IMR-90 (cell line): ENCODE data around the gene C1QL2. TPM values are rescaled to one million over a fixed set of nuclear protein-coding genes. Genes with fewer than 3 reads are reported as not detected.

Experiments used
- ATAC-seq: fragments of 200-7000 bp; cut with Tn5 transposase; 2 replicates; pipeline ENCODE4 v1.9.1; 2020; ENCODE audit warnings: low read depth, mild to moderate bottlenecking, moderate library complexity
- BruUV-seq: library from RNA; stranded (reverse); fragments of 400-500 nt; replicated peaks from 2 replicates; lab custom pipeline; 2021; lab: Mats Ljungman, UMichigan
- CTCF ChIA-PET: fragments of 300-600 bp; formaldehyde crosslinking; extraction: SDS; loops from one replicate; lab custom pipeline; 2021; ENCODE audit warnings: antibody characterized with exemption; lab: Yijun Ruan, JAX
- POLR2A ChIA-PET: fragments of 300-600 bp; sonication (Branson Sonifier 250); formaldehyde crosslinking; loops from one replicate; lab custom pipeline; 2022; ENCODE audit warnings: antibody characterized with exemption; ENCODE audit not compliant: unreplicated experiment; lab: Charles Lee
- DNase-seq: peaks from one replicate; pipeline ENCODE4 v3.0.0; 2013
- H2AFZ ChIP-seq: replicated peaks from 2 replicates; pipeline ENCODE3; 2013; ENCODE audit warnings: low read length, mild to moderate bottlenecking; ENCODE audit not compliant: poor library complexity
- H2AK5ac ChIP-seq: 2 replicates; pipeline ENCODE4 v1.6.1; 2013; ENCODE audit warnings: low read depth, low read length, inconsistent platforms
- H2AK9ac ChIP-seq: replicated peaks from 2 replicates; pipeline ENCODE3; 2013; ENCODE audit warnings: mild to moderate bottlenecking, low read depth, low read length, moderate library complexity; ENCODE audit not compliant: poor library complexity
- H2BK120ac ChIP-seq: 2 replicates; pipeline ENCODE4 v1.6.1; 2013; ENCODE audit warnings: low read depth, low read length, inconsistent platforms
- H2BK15ac ChIP-seq: 3 replicates; pipeline ENCODE4 v1.6.1; 2013; ENCODE audit warnings: low read depth, low read length, inconsistent platforms
- H2BK20ac ChIP-seq: 2 replicates; pipeline ENCODE4 v1.6.1; 2013; ENCODE audit warnings: low read depth, mild to moderate bottlenecking, inconsistent platforms, low read length, moderate library complexity
- H2BK5ac ChIP-seq: 2 replicates; pipeline ENCODE4 v1.6.1; 2013; ENCODE audit warnings: mild to moderate bottlenecking, low read depth, low read length, inconsistent platforms; ENCODE audit not compliant: poor library complexity, severe bottlenecking
- H3K14ac ChIP-seq: replicated peaks from 2 replicates; pipeline ENCODE4 v1.6.1; 2013; ENCODE audit warnings: low read depth, low read length, inconsistent platforms
- H3K18ac ChIP-seq: 2 replicates; pipeline ENCODE4 v1.6.1; 2013; ENCODE audit warnings: low read depth, low read length, control low read depth
- H3K23ac ChIP-seq: 2 replicates; pipeline ENCODE4 v1.6.1; 2013; ENCODE audit warnings: low read depth, low read length, inconsistent platforms
- H3K27ac ChIP-seq: 2 replicates; pipeline ENCODE4 v1.5.1; 2013; ENCODE audit warnings: mild to moderate bottlenecking, control low read depth, low read length; ENCODE audit not compliant: insufficient read depth
- H3K27me3 ChIP-seq: 2 replicates; pipeline ENCODE4 v1.6.1; 2013; ENCODE audit warnings: low read length; ENCODE audit not compliant: control insufficient read depth, insufficient read depth
- H3K36me3 ChIP-seq: 2 replicates; pipeline ENCODE4 v1.6.1; 2013; ENCODE audit warnings: low read length, mixed read lengths; ENCODE audit not compliant: control insufficient read depth, insufficient read depth
- H3K4ac ChIP-seq: 2 replicates; pipeline ENCODE4 v1.6.1; 2013; ENCODE audit warnings: low read depth, low read length, inconsistent platforms
- H3K4me1 ChIP-seq: 2 replicates; pipeline ENCODE4 v1.6.1; 2013; ENCODE audit warnings: low read length, mixed read lengths; ENCODE audit not compliant: control insufficient read depth, insufficient read depth
- H3K4me2 ChIP-seq: 2 replicates; pipeline ENCODE4 v1.6.1; 2013; ENCODE audit warnings: low read depth, mild to moderate bottlenecking, control low read depth, low read length, moderate library complexity
- H3K4me3 ChIP-seq: 2 replicates; pipeline ENCODE4 v1.5.1; 2013; ENCODE audit warnings: low read depth, mild to moderate bottlenecking, control low read depth, low read length, moderate library complexity; ENCODE audit not compliant: insufficient read depth
- H3K56ac ChIP-seq: 2 replicates; pipeline ENCODE4 v1.6.1; 2013; ENCODE audit warnings: low read length, inconsistent platforms; ENCODE audit not compliant: insufficient read depth; ENCODE audit errors: extremely low read depth
- H3K79me1 ChIP-seq, 2 experiments: 2 replicates each; pipeline ENCODE4 v1.6.1; 2013; ENCODE audit warnings: low read length in 2 of 2, inconsistent platforms in 1 of 2, low read depth in 1 of 2
- H3K9ac ChIP-seq: 2 replicates; pipeline ENCODE4 v1.6.1; 2013; ENCODE audit warnings: low read depth, low read length, control low read depth
- H3K9me1 ChIP-seq: 2 replicates; pipeline ENCODE4 v1.6.1; 2013; ENCODE audit warnings: low read length, inconsistent platforms; ENCODE audit not compliant: insufficient read depth
- H3K9me3 ChIP-seq: 2 replicates; pipeline ENCODE4 v1.6.1; 2013; ENCODE audit warnings: low read length; ENCODE audit not compliant: control insufficient read depth, insufficient read depth
- H4K20me1 ChIP-seq: 2 replicates; pipeline ENCODE4 v1.6.1; 2013; ENCODE audit warnings: low read length, inconsistent platforms; ENCODE audit not compliant: insufficient read depth
- H4K5ac ChIP-seq: 2 replicates; pipeline ENCODE4 v1.6.1; 2013; ENCODE audit warnings: mild to moderate bottlenecking, low read depth, low read length, control low read depth
- H4K8ac ChIP-seq, 2 experiments: 2 replicates each; pipeline ENCODE4 v1.6.1; 2013; ENCODE audit warnings: low read depth in 2 of 2, low read length in 2 of 2, control low read depth in 1 of 2, inconsistent platforms in 1 of 2
- H4K91ac ChIP-seq: 2 replicates; pipeline ENCODE4 v1.6.1; 2013; ENCODE audit warnings: low read depth, low read length, inconsistent platforms; ENCODE audit not compliant: insufficient read depth
- CEBPB ChIP-seq: IDR thresholded peaks from 2 replicates; pipeline ENCODE4 v1.6.1; 2012; ENCODE audit warnings: low read depth, low read length, improper control_type of control experiment
- CHD1 ChIP-seq: IDR thresholded peaks from 2 replicates; pipeline ENCODE4 v1.6.1; 2012; ENCODE audit warnings: low read depth, low read length, improper control_type of control experiment
- CTCF ChIP-seq: conservative IDR thresholded peaks from 2 replicates; pipeline ENCODE4 v1.5.1; 2012; ENCODE audit warnings: mild to moderate bottlenecking, low read depth, low read length, improper control_type of control experiment
- FOS ChIP-seq: fragments of 150-350 bp; IDR thresholded peaks from 2 replicates; pipeline ENCODE4 v1.6.1; 2016; ENCODE audit warnings: low read depth, low read length
- MAFK ChIP-seq: IDR thresholded peaks from 2 replicates; pipeline ENCODE4 v1.6.1; 2012; ENCODE audit warnings: low read depth, low read length, improper control_type of control experiment
- MAZ ChIP-seq: IDR thresholded peaks from 2 replicates; pipeline ENCODE4 v1.6.1; 2012; ENCODE audit warnings: low read depth, mild to moderate bottlenecking, low read length, improper control_type of control experiment, moderate library complexity, borderline replicate concordance
- MXI1 ChIP-seq: IDR thresholded peaks from 2 replicates; pipeline ENCODE4 v1.6.1; 2012; ENCODE audit warnings: low read depth, mild to moderate bottlenecking, low read length, moderate library complexity, borderline replicate concordance
- NFE2L2 ChIP-seq: fragments of 150-350 bp; IDR thresholded peaks from 2 replicates; pipeline ENCODE4 v1.6.1; 2016; ENCODE audit warnings: low read depth, mild to moderate bottlenecking, low read length
- POLR2A ChIP-seq: IDR thresholded peaks from 2 replicates; pipeline ENCODE4 v1.6.1; 2012; ENCODE audit warnings: mild to moderate bottlenecking, low read depth, low read length
- RAD21 ChIP-seq: IDR thresholded peaks from 2 replicates; pipeline ENCODE4 v1.6.1; 2012; ENCODE audit warnings: low read length, improper control_type of control experiment
- RCOR1 ChIP-seq: IDR thresholded peaks from 2 replicates; pipeline ENCODE4 v1.6.1; 2012; ENCODE audit warnings: mild to moderate bottlenecking, low read length, improper control_type of control experiment; ENCODE audit not compliant: insufficient replicate concordance
- RFX5 ChIP-seq: IDR thresholded peaks from 2 replicates; pipeline ENCODE4 v1.8.0; 2012; ENCODE audit warnings: low read depth, mild to moderate bottlenecking, low read length, moderate library complexity
- SMC3 ChIP-seq: fragments of 150-350 bp; IDR thresholded peaks from 2 replicates; pipeline ENCODE4 v1.6.1; 2016; ENCODE audit warnings: low read depth, mild to moderate bottlenecking, antibody characterized with exemption, low read length, moderate library complexity
- USF2 ChIP-seq: fragments of 150-350 bp; IDR thresholded peaks from 2 replicates; pipeline ENCODE4 v1.6.1; 2017; ENCODE audit warnings: mild to moderate bottlenecking, antibody characterized with exemption, low read length, low read depth
- WGBS, 2 experiments: methylation state at CpG; one replicate each; pipeline versions ENCODE4 v1.1.5 to v1.1.7; 2013; ENCODE audit warnings: missing lambda C conversion rate in 2 of 2; ENCODE audit not compliant: insufficient read length in 1 of 2; ENCODE audit errors: extremely low coverage in 2 of 2; 5-methylcytosine and 5-hydroxymethylcytosine counted together
- dilution Hi-C: fragments of 300-500 bp; cut with HindIII; formaldehyde crosslinking; loops from one replicate; pipeline ENCODE4 v1.14.3; 2018; ENCODE audit warnings: low sequenced_read_pairs; ENCODE audit not compliant: unreplicated experiment
- in situ Hi-C: fragments of 300-500 bp; cut with MboI; formaldehyde crosslinking; loops from 3 replicates; pipeline ENCODE4 v1.14.3; 2019; ENCODE audit warnings: low sequenced_read_pairs, inconsistent platforms, mixed read lengths
- intact Hi-C: fragments of 100-400 bp; cut with micrococcal nuclease; formaldehyde crosslinking; loops from 2 replicates; pipeline ENCODE4 v1.10.0; 2022
- polyA plus RNA-seq, 3 experiments: library from polyadenylated mRNA; depleted of rRNA; stranded (reverse); fragments of >200 nt; gene quantifications; 2 replicates each; pipeline ENCODE4 v1.2.3, GENCODE V29; 2012; ENCODE audit warnings: low replicate concordance in 1 of 3
- total RNA-seq: library from RNA; depleted of rRNA; stranded (reverse); fragments of >200 nt; gene quantifications from 2 replicates; pipeline ENCODE4 v1.2.3, GENCODE V29; 2012

C1QL2 gene
- total and polyA plus RNA-seq, 2 of the 4 experiments (the other 2 are of a cell fraction) = not detected

GRCh38 chr2:119147776-119148715, 10.5 kb downstream of the C1QL2 start (continued):
- no peak for TF ChIP-seq SMC3

DNA sequence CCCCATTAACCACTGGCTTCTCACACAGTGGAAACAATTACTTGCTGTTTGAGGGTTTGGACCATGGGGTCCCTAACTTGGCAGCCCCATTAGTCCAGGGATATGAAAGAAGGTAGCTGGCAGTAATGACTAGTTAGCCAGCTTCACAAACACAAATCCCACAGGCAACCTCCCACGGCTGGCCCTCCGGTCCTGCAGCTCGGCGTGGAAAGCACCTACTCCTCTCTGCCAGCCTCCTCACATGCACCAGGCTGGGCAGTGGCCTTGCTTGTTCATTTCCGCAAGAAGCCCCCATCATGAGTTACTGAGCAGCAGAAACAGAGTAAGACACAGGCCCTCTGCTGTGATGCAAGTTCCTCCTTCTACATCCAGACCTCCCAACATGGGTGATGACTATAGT, 13.7 kb downstream of the C1QL2 start:
- no peaks in the 10 kb centered on the region for H3K79me1 ChIP-seq
- no peak overlapping the region for H2AFZ ChIP-seq
- H2BK20ac ChIP-seq = no peak overlapping the region
- H3K23ac ChIP-seq = no peak overlapping the region
- intact Hi-C loops = no loop called here
- no peak overlapping the region for H4K8ac ChIP-seq
- no peak for DNase-seq
- H2BK120ac ChIP-seq = no peak overlapping the region
- H3K27ac ChIP-seq = no peak overlapping the region
- H4K91ac ChIP-seq = no peak overlapping the region
- no peak overlapping the region for H3K9ac ChIP-seq
- no peaks in the 10 kb centered on the region for H3K4me1 ChIP-seq
- no peak overlapping the region for H4K5ac ChIP-seq
- ChIA-PET POLR2A (no interaction called here), CTCF (no interaction called here)
- dilution Hi-C loops = no loop called here
- no peak overlapping the region for H2BK5ac ChIP-seq
- no peak overlapping the region for H3K4ac ChIP-seq
- no peak overlapping the region for H3K18ac ChIP-seq
- no peaks in the 10 kb centered on the region for H3K9me3 ChIP-seq
- no CpG with 5 or more reads among the region's 5 CpGs for WGBS, 2 experiments
- in situ Hi-C loops = no loop called here
- ATAC-seq = no peak
- no peak overlapping the region for H3K4me3 ChIP-seq
- H4K20me1 ChIP-seq = no peaks in the 10 kb centered on the region
- peaks cover 8% of the 10 kb centered on the region for H3K27me3 ChIP-seq
- no peak overlapping the region for H2AK9ac ChIP-seq
- no peaks in the 10 kb centered on the region for H3K36me3 ChIP-seq
- no peaks in the 10 kb centered on the region for H3K9me1 ChIP-seq
- no peak overlapping the region for H3K14ac ChIP-seq
- no TSS peak for BruUV-seq
- no peak overlapping the region for H2BK15ac ChIP-seq
- H3K56ac ChIP-seq = no peak overlapping the region
- no peak overlapping the region for H2AK5ac ChIP-seq
- no peak overlapping the region for H3K4me2 ChIP-seq
- TF ChIP-seq NFE2L2 = no peak
- TF ChIP-seq CEBPB = no peak
- TF ChIP-seq SMC3 = no peak
- no peak for TF ChIP-seq RFX5
- no peak for TF ChIP-seq RAD21
- no peak for TF ChIP-seq MAFK
- no peak for TF ChIP-seq MAZ
- no peak for TF ChIP-seq CHD1
- TF ChIP-seq USF2 = no peak
- no peak for TF ChIP-seq MXI1
- TF ChIP-seq FOS = no peak
- no peak for TF ChIP-seq CTCF
- no peak for TF ChIP-seq POLR2A
- TF ChIP-seq RCOR1 = no peak
